NCI-H187 (cell line): ENCODE measurements around the gene STAP2.

Experiments used
- DNase-seq, 2 experiments: peaks; one replicate each; lab custom pipeline; 2025; lab: John Stamatoyannopoulos, UW

Gene STAP2, protein sequence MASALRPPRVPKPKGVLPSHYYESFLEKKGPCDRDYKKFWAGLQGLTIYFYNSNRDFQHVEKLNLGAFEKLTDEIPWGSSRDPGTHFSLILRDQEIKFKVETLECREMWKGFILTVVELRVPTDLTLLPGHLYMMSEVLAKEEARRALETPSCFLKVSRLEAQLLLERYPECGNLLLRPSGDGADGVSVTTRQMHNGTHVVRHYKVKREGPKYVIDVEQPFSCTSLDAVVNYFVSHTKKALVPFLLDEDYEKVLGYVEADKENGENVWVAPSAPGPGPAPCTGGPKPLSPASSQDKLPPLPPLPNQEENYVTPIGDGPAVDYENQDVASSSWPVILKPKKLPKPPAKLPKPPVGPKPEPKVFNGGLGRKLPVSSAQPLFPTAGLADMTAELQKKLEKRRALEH

DNA sequence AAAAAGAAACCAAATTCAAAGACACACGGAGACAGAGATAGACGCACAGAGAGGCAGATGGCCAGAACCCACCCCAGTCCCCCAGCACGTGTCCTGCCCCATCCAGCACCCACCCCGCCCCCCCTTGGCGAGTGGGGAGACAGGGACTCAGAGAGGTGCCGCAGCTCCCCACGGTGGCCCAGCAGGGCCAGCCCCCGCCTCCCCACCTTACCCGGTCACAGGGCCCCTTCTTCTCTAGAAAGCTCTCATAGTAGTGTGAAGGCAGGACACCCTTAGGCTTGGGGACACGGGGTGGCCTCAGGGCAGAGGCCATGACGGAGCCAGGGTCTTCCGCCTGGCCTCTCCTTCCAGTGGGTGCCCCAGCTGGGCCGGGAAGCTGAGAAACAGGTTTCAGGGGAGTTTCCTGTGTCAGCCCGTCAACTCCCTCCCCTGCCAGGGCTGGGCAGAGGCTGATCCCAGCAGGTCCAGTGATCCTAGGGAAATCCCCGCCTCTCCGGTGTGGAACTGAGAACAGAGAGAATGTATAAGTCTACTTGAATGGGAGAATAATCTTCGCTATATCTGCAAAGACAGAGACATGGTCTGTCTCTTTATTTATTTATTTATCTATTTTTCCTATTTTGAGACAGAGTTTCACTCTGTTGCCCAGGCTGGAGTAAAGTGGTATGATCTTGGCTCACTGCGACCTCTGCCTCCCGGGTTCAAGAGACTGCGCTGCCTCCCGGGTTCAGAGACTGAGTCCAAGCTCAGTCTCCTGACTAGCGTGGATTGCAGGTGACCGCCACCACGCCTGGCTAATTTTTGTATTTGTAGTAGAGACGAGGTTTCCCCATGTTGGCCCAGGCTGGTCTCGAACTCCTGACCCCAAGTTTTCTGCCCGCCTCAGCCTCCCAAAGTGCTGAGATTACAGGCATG lies at the start of gene STAP2:
STAP2 (minus strand) TSS at position 387 of the 915 bp plus-strand sequence; CDS start at position 313, 74 bp downstream.
- DNase-seq = no peak

GRCh38 chr19:4386041-4386782 lies 47.6 kb upstream of the STAP2 start:
- DNase-seq = no peak

DNA sequence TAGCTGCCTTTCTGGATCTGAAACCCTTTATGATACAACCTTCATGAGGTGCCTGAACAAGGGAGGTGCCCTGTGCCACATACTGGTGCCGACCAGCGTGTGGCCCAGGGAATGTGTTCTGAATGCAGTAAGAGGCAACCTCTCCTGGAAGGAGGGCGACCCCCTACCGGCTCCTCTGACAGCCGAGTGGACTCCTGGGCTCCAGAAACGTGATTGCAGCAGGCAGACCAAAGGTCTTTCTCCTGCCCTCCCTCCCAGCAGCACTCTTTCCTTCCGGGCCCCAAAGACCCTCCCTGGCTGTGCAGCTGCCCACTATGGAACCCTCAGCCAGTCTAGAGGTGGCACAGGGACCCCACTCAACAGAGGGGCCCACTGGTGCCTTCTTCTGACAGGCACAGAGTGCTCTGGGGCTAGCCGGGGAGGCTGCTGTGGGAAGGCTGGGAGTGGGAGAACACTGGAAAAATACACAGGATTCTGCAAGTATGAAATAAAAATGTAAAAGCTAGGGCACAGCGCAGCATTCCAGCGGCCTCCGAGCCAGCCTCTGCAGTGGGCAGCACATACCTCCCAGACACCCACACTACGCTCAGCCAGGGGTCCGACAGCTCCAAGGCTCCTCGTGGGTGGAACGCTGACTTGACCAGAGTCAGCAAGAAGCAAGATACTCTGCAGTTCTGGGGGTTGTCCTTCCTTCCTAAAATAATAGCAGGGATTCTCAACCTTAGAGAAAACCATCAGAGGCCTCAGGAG lies 46.8 kb upstream of the STAP2 start:
- DNase-seq = no peak

GRCh38 chr19:4380254-4380727 lies 41.7 kb upstream of the STAP2 start:
- no peak for DNase-seq

- no peak for DNase-seq
Observed at GRCh38 chr19:4379383-4380253, 41.0 kb upstream of the STAP2 start.

DNA sequence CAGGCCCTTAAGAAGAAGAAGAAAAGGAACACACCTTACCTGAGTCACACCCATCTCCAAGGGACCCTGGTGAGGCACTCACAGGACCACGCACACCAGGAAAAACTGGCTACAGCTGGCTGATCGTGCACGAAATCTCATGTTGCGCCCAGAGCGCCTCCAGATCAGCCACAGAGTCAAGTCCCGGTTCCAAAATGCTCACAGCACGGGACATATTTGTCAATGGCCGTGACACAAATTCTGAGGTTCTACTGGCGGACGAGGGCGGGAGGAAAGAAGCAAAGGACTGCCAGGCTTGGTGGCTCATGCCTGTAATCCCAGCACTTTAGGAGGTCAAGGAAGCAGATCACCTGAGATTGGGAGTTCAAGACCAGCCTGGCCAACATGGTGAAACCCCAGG lies 40.3 kb upstream of the STAP2 start:
- DNase-seq = no peak

DNA sequence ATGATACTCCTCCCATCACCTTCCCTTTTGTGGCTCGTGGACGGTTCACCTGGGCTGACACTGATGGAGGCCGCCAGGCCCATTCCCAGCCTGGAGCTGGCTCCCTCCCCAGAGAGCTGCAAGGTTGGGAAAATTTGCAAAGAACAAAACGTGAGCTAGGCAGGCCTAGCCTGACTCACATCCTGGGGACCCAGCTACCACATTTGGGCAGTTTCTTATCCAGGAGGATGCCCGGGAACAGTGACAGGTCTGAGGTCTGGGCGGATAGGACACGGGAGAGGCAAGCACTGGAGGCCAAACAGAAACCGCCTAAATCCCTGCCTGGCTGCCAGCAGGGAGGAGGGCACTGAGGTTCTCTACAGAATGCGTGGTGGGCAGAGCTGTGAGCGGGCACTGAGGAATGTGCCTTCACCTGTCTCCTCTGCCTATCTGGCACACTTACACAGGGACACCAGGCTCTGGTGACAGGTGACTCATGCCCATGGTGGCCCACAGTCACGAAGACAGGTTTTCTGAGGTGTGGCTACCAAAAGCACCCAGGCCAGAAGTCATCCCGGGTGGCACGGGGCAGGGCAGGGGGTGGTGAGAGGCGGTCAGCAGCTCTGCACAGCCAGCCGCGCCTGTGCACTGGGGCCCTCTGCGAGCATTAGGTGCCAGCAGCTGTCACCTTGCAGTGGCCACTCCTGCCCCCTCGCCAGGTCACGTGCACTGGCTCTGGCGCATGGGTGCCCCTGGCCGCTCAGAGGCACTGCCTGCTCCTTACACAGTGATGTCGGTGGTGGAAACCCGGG lies 38.6 kb upstream of the STAP2 start:
- DNase-seq = no peak

- no peak for DNase-seq
Observed at GRCh38 chr19:4376671-4376990, 38.0 kb upstream of the STAP2 start.

DNA sequence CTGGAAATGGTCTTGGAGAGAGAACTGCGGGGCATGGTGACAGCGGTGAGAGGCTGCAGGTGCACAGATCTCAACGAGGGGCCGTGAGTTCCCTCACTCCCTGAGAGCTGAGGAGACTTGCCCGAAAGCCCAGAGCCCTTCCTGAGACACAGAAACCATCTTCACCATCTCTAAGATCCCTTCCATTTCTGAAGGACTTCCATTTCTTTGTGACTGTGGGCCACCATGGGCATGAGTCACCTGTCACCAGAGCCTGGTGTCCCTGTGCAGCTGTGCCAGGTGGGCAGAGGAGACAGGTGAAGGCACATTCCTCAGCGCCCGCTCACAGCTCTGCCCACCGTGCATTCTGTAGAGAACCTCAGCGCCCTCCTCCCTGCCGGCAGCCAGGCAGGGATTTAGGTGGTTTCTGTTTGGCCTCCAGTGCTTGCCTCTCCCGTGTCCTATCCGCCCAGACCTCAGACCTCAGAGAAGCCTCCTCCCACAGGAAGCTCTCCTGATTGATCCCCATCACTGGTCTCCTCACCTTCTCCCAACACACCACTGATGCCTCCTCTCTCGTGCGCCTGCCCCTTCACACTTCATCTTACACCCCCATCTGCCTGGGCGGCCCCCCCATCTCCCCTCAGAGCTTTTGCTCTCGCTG lies 37.5 kb upstream of the STAP2 start:
- no peak for DNase-seq

GRCh38 chr19:4375164-4376027 lies 36.8 kb upstream of the STAP2 start:
- DNase-seq = no peak

- no peak for DNase-seq
Observed at GRCh38 chr19:4374498-4375163, 36.0 kb upstream of the STAP2 start.

DNA sequence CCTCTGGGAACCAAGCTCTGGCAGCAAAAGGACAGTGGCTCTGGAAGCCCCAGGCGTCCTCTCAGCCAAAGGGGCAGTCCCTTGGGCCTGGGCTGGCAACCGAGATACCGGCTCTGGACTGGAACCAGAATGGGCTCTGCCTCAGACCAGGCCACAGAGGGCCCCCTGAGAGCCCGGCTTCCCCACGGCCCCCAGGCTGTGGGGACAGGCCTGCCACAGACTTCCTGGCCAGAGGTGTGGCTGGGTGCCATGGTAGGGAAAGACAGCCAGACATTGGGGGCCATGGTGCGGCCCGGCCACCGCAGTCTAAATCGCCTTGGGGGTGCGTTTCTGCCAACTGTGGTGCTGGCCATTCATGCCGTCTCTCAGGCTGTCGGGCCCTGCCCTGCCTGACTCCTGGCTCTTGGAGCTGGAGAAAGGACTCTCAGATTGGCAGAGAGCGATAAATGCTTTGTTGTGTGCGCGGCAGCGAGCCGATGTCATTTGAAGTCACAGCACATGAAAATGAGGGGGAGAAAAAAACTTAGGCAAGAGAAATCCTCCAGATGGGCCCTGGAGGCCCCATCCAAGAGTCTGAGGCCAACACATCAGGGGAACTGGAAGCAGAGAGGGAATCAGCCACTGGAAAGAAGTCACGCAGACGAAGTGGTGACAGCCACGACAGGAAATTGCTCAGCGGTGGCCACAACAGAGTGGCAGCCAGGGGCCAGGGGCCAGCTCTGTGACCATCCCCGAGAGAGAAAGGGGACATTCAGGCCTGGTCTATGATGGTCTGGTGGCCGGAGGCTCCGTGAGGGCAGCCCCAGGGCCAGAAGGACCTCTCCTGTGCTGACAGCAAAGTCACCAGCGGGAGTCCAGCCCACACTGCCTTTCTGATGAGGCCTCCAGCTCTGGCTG lies 35.2 kb upstream of the STAP2 start:
- DNase-seq = no peak

GRCh38 chr19:4373013-4373367 lies 34.4 kb upstream of the STAP2 start:
- DNase-seq = no peak

- DNase-seq = no peak
Observed at GRCh38 chr19:4372165-4373012, 33.8 kb upstream of the STAP2 start.

GRCh38 chr19:4371247-4372164 lies 32.9 kb upstream of the STAP2 start:
- no peak for DNase-seq
